Measurements from ENCODE around the gene YEATS4.

DNA sequence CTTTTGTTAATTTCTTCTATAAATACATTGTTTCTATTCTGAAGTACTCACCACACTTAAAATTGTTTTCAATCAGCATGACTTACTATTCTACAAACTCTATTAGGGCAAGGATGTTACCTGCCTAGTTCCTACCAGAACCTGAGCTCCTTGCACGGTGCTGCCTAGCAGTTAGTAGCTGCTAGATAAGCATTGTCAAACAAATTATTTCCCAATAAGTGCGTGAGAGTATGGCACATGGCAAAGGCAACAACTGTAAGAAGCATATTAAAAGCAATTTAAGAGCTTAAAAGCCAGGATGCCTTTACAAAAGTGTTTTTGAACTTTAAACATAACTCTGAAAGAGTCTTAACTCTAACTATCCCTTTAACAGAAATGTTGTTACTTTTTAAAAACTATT is 19.5 kb upstream of the YEATS4 start:
- TF ChIP-seq TAF1 (IDR thresholded peaks at IDR 0.05; ENCODE audit: low read depth) (no peak), RAD21 (IDR thresholded peaks at IDR 0.05; ENCODE audit: low read depth) (no peak), TCF12 (IDR thresholded peaks at IDR 0.05; ENCODE audit: low read depth) (no peak), EP300 (IDR thresholded peaks at IDR 0.05; ENCODE audit: borderline replicate concordance) (no peak), CEBPB (IDR thresholded peaks at IDR 0.05) (no peak)
- TF ChIP-seq, protein P1, sequence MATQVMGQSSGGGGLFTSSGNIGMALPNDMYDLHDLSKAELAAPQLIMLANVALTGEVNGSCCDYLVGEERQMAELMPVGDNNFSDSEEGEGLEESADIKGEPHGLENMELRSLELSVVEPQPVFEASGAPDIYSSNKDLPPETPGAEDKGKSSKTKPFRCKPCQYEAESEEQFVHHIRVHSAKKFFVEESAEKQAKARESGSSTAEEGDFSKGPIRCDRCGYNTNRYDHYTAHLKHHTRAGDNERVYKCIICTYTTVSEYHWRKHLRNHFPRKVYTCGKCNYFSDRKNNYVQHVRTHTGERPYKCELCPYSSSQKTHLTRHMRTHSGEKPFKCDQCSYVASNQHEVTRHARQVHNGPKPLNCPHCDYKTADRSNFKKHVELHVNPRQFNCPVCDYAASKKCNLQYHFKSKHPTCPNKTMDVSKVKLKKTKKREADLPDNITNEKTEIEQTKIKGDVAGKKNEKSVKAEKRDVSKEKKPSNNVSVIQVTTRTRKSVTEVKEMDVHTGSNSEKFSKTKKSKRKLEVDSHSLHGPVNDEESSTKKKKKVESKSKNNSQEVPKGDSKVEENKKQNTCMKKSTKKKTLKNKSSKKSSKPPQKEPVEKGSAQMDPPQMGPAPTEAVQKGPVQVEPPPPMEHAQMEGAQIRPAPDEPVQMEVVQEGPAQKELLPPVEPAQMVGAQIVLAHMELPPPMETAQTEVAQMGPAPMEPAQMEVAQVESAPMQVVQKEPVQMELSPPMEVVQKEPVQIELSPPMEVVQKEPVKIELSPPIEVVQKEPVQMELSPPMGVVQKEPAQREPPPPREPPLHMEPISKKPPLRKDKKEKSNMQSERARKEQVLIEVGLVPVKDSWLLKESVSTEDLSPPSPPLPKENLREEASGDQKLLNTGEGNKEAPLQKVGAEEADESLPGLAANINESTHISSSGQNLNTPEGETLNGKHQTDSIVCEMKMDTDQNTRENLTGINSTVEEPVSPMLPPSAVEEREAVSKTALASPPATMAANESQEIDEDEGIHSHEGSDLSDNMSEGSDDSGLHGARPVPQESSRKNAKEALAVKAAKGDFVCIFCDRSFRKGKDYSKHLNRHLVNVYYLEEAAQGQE (IDR thresholded peaks at IDR 0.05; ENCODE audit: low read depth), result no peak
- TF ChIP-seq, protein P2, sequence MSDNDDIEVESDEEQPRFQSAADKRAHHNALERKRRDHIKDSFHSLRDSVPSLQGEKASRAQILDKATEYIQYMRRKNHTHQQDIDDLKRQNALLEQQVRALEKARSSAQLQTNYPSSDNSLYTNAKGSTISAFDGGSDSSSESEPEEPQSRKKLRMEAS (IDR thresholded peaks at IDR 0.05), result no peak
- TF ChIP-seq, protein P3, sequence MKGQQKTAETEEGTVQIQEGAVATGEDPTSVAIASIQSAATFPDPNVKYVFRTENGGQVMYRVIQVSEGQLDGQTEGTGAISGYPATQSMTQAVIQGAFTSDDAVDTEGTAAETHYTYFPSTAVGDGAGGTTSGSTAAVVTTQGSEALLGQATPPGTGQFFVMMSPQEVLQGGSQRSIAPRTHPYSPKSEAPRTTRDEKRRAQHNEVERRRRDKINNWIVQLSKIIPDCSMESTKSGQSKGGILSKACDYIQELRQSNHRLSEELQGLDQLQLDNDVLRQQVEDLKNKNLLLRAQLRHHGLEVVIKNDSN (IDR thresholded peaks at IDR 0.05), result no peak

Measured in Ishikawa (cell line).